ENCODE data around the gene KIAA0825.
A peak's percentile ranks its signal among the peaks of the same experiment; 100 is the strongest.

- TF ChIP-seq GATA2 (CRISPR knock-in tag; IDR thresholded peaks at IDR 0.05) (peak; percentile 97), PBX3 (IDR thresholded peaks at IDR 0.05) (peak; percentile 66), RAD21 (IDR thresholded peaks at IDR 0.05; ENCODE audit: low read length) (peak; percentile 52), RFX5 (IDR thresholded peaks at IDR 0.05; ENCODE audit: low read length) (no peak)
- TF ChIP-seq, protein P1, sequence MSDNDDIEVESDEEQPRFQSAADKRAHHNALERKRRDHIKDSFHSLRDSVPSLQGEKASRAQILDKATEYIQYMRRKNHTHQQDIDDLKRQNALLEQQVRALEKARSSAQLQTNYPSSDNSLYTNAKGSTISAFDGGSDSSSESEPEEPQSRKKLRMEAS (IDR thresholded peaks at IDR 0.05; ENCODE audit: low read depth): no peak
Observed at GRCh38 chr5:94508461-94509148, 109.8 kb downstream of the KIAA0825 start.
